T-helper 2 cell treated with Interferon-gamma antibody and Interleukin-4, amounts not matched to agents 5 μg/mL and 100 μg/mL, for 36 hours (primary cell): ENCODE measurements around the gene CD81.
"Not testable (repeated sequence)": the region's sequence is repeated elsewhere in the genome, so short reads cannot be mapped to it uniquely, and the experiment has no call there.

ENCODE experiments used
- DNase-seq: peaks from one replicate; pipeline ENCODE4 v3.0.0; 2021; ENCODE audit warnings: low spot score
- H3K27ac Mint-ChIP-seq: one replicate; pipeline ENCODE4 v1.8.0; 2021; ENCODE audit warnings: mild to moderate bottlenecking, mixed read lengths
- H3K27me3 Mint-ChIP-seq: one replicate; pipeline ENCODE4 v1.8.0; 2021; ENCODE audit warnings: low read depth, mixed read lengths
- H3K36me3 Mint-ChIP-seq: one replicate; pipeline ENCODE4 v1.8.0; 2021; ENCODE audit warnings: low read depth, mixed read lengths
- H3K4me1 Mint-ChIP-seq: one replicate; pipeline ENCODE4 v1.8.0; 2021; ENCODE audit warnings: low read depth, mixed read lengths
- H3K4me3 Mint-ChIP-seq: one replicate; pipeline ENCODE4 v1.8.0; 2022; ENCODE audit warnings: mild to moderate bottlenecking, moderate library complexity, mixed read lengths
- H3K9me3 Mint-ChIP-seq: one replicate; pipeline ENCODE4 v1.8.0; 2021; ENCODE audit warnings: mixed read lengths

The CD81 gene

GRCh38 chr11:2376751-2377451 is at the start of gene CD81:
Gene CD81, plus strand, starts transcription at chr11:2377310. Its CDS starts 240 bp downstream, at chr11:2377550.
- peaks cover 12% of the 10 kb centered on the region for H3K4me1 Mint-ChIP-seq
- peak; percentile 62 for DNase-seq

GRCh38 chr11:2328021-2328420 is 49.1 kb upstream of the CD81 start:
- Mint-ChIP-seq H3K4me1 (no peaks in the 10 kb centered on the region), H3K36me3 (peaks cover 4% of the 10 kb centered on the region), H3K27me3 (peaks cover 5% of the 10 kb centered on the region), H3K27ac (no peak overlapping the region), H3K9me3 (peaks cover 15% of the 10 kb centered on the region), H3K4me3 (no peak overlapping the region)
- no peak for DNase-seq

More at GRCh38 chr11:2376751-2377451, at the start of gene CD81:
- Mint-ChIP-seq H3K4me3 (peak within 1 kb of the TSS; percentile 86), H3K9me3 (no peaks in the 10 kb centered on the region), H3K27ac (peak within 1 kb of the TSS; percentile 89), H3K36me3 (peaks cover 3% of the 10 kb centered on the region), H3K27me3 (peaks cover 4% of the 10 kb centered on the region)

GRCh38 chr11:2328656-2329354 is 48.3 kb upstream of the CD81 start:
- no peak for DNase-seq
- no peak overlapping the region for H3K27ac Mint-ChIP-seq
- H3K36me3 Mint-ChIP-seq, result peaks cover 4% of the 10 kb centered on the region
- H3K27me3 Mint-ChIP-seq, result no peaks in the 10 kb centered on the region
- no peak overlapping the region for H3K4me3 Mint-ChIP-seq
- H3K9me3 Mint-ChIP-seq, result peaks cover 15% of the 10 kb centered on the region
- no peaks in the 10 kb centered on the region for H3K4me1 Mint-ChIP-seq

GRCh38 chr11:2329551-2329950 is 47.6 kb upstream of the CD81 start:
- H3K9me3 Mint-ChIP-seq, result peaks cover 15% of the 10 kb centered on the region
- H3K27me3 Mint-ChIP-seq, result no peaks in the 10 kb centered on the region
- H3K27ac Mint-ChIP-seq, result no peak overlapping the region
- H3K4me1 Mint-ChIP-seq, result no peaks in the 10 kb centered on the region
- peaks cover 4% of the 10 kb centered on the region for H3K36me3 Mint-ChIP-seq
- DNase-seq, result no peak
- no peak overlapping the region for H3K4me3 Mint-ChIP-seq

GRCh38 chr11:2330696-2331095 is 46.4 kb upstream of the CD81 start:
- no peak overlapping the region for H3K27ac Mint-ChIP-seq
- peaks cover 15% of the 10 kb centered on the region for H3K9me3 Mint-ChIP-seq
- no peak overlapping the region for H3K4me3 Mint-ChIP-seq
- no peak for DNase-seq
- H3K36me3 Mint-ChIP-seq, result peaks cover 4% of the 10 kb centered on the region
- H3K27me3 Mint-ChIP-seq, result no peaks in the 10 kb centered on the region
- H3K4me1 Mint-ChIP-seq, result no peaks in the 10 kb centered on the region

- peaks cover 4% of the 10 kb centered on the region for H3K36me3 Mint-ChIP-seq
- H3K4me3 Mint-ChIP-seq, result no peak overlapping the region
- no peaks in the 10 kb centered on the region for H3K27me3 Mint-ChIP-seq
- H3K27ac Mint-ChIP-seq, result no peak overlapping the region
- DNase-seq, result no peak
- no peaks in the 10 kb centered on the region for H3K4me1 Mint-ChIP-seq
- H3K9me3 Mint-ChIP-seq, result peaks cover 15% of the 10 kb centered on the region
These were observed 45.7 kb upstream of the CD81 start for GRCh38 chr11:2331404-2331803.

- H3K9me3 Mint-ChIP-seq, result peaks cover 15% of the 10 kb centered on the region
- not testable (repeated sequence) for H3K4me3 Mint-ChIP-seq, H3K27me3 Mint-ChIP-seq, DNase-seq, H3K36me3 Mint-ChIP-seq, H3K4me1 Mint-ChIP-seq, H3K27ac Mint-ChIP-seq
These were observed 44.5 kb upstream of the CD81 start for GRCh38 chr11:2332569-2332968.

- H3K9me3 Mint-ChIP-seq, result peaks cover 15% of the 10 kb centered on the region
- H3K4me1 Mint-ChIP-seq, DNase-seq, H3K4me3 Mint-ChIP-seq, H3K27me3 Mint-ChIP-seq, H3K36me3 Mint-ChIP-seq, H3K27ac Mint-ChIP-seq: not testable (repeated sequence)
These were observed 43.5 kb upstream of the CD81 start for GRCh38 chr11:2333486-2334205.

- H3K9me3 Mint-ChIP-seq, result peaks cover 12% of the 10 kb centered on the region
These were observed 41.8 kb upstream of the CD81 start for GRCh38 chr11:2335286-2335685.

GRCh38 chr11:2338760-2339159 is 38.4 kb upstream of the CD81 start:
- H3K27ac Mint-ChIP-seq, DNase-seq, H3K9me3 Mint-ChIP-seq, H3K4me3 Mint-ChIP-seq, H3K4me1 Mint-ChIP-seq, H3K27me3 Mint-ChIP-seq, H3K36me3 Mint-ChIP-seq: not testable (repeated sequence)

More at GRCh38 chr11:2335286-2335685, 41.8 kb upstream of the CD81 start:
- DNase-seq, H3K36me3 Mint-ChIP-seq, H3K4me1 Mint-ChIP-seq, H3K4me3 Mint-ChIP-seq, H3K27ac Mint-ChIP-seq, H3K27me3 Mint-ChIP-seq: not testable (repeated sequence)

GRCh38 chr11:2342557-2342956 is 34.6 kb upstream of the CD81 start:
- H3K4me1 Mint-ChIP-seq, result no peaks in the 10 kb centered on the region
- H3K9me3 Mint-ChIP-seq, result no peaks in the 10 kb centered on the region
- peaks cover 8% of the 10 kb centered on the region for H3K27me3 Mint-ChIP-seq
- H3K27ac Mint-ChIP-seq, result no peak overlapping the region
- H3K36me3 Mint-ChIP-seq, result no peaks in the 10 kb centered on the region
- no peak for DNase-seq
- H3K4me3 Mint-ChIP-seq, result no peak overlapping the region

GRCh38 chr11:2342981-2343380 is 34.1 kb upstream of the CD81 start:
- peaks cover 5% of the 10 kb centered on the region for H3K27me3 Mint-ChIP-seq
- no peak overlapping the region for H3K4me3 Mint-ChIP-seq
- no peaks in the 10 kb centered on the region for H3K4me1 Mint-ChIP-seq
- H3K9me3 Mint-ChIP-seq, result no peaks in the 10 kb centered on the region
- DNase-seq, result no peak
- H3K36me3 Mint-ChIP-seq, result no peaks in the 10 kb centered on the region
- no peak overlapping the region for H3K27ac Mint-ChIP-seq

GRCh38 chr11:2343502-2343901 is 33.6 kb upstream of the CD81 start:
- Mint-ChIP-seq H3K4me3 (no peak overlapping the region), H3K36me3 (no peaks in the 10 kb centered on the region), H3K4me1 (no peaks in the 10 kb centered on the region), H3K27ac (no peak overlapping the region), H3K9me3 (no peaks in the 10 kb centered on the region), H3K27me3 (peaks cover 5% of the 10 kb centered on the region)
- DNase-seq, result no peak

GRCh38 chr11:2345050-2345449 is 32.1 kb upstream of the CD81 start:
- DNase-seq, result no peak
- H3K27ac Mint-ChIP-seq, result no peak overlapping the region
- H3K9me3 Mint-ChIP-seq, result no peaks in the 10 kb centered on the region
- H3K4me3 Mint-ChIP-seq, result no peak overlapping the region
- peaks cover 2% of the 10 kb centered on the region for H3K27me3 Mint-ChIP-seq
- no peaks in the 10 kb centered on the region for H3K4me1 Mint-ChIP-seq
- H3K36me3 Mint-ChIP-seq, result no peaks in the 10 kb centered on the region
